ENCODE data around the gene AAK1. TPM values are rescaled to one million over a fixed set of nuclear protein-coding genes. Genes with fewer than 3 reads are reported as not detected.

Gene AAK1
- total and polyA plus RNA-seq, 2 donors (not counting 3 experiments of a cell fraction or from before 2014, with no cell fraction given), result 31.0 to 127 TPM

DNA sequence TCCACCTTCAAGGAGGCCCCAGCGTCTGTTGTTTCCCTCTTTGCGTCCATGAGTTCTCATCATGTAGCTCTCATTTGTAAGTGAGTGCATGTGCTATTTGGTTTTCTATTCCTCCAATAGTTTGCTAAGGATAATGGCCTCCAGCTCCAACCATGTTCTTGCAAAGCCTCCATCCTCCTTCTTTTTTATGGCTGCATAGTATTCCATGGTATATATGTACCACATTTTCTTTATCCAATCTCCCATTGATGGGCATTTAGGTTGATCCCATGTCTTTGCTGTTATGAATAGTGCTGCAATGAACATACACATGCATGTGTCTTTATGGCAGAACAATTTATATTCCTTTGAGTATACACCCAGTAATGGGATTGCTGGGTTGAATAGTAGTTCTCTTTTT lies 133.3 kb downstream of the AAK1 start:
- CTCF ChIA-PET, result interaction anchor here (1.8 kb wide), 1 partner anchor 55 kb away, joined by 5 read pairs; no protein-coding TSS in a partner anchor

More for the DNA sequence above, 133.3 kb downstream of the AAK1 start:
- dilution Hi-C loops (cut with MboI; ENCODE audit: extremely low pct_ligation_motif_present, low sequenced_read_pairs), result no loop called here
- no peak for FAIRE-seq
- Histone ChIP-seq H3K79me2 (ENCODE audit: control insufficient read depth, insufficient read depth, low read length) (no peaks in the 10 kb centered on the region), H4K20me1 (replicated peaks; ENCODE audit: control insufficient read depth, extremely low read depth, insufficient read depth, low read length) (no peaks in the 10 kb centered on the region), H3K27ac (ENCODE audit: insufficient read depth, low read depth, low read length) (no peak overlapping the region), H3K4me2 (ENCODE audit: insufficient read depth, low read length) (no peak overlapping the region), H3K9me3 (replicated peaks; ENCODE audit: control insufficient read depth, insufficient read depth, low read length) (no peaks in the 10 kb centered on the region), H3K4me3 (replicated peaks in 1 of 3; ENCODE audit: insufficient read depth in 1 of 3, low read depth in 1 of 3, low read length in 3 of 3) (no peak overlapping the region), H3K27me3 (ENCODE audit: control insufficient read depth in 2 of 2, insufficient read depth in 2 of 2, low read length in 2 of 2) (no peaks in the 10 kb centered on the region), H3K9me1 (replicated peaks; ENCODE audit: control insufficient read depth, extremely low read depth, insufficient read depth, low read length) (no peaks in the 10 kb centered on the region), H3K9ac (replicated peaks; ENCODE audit: extremely low read depth, insufficient read depth, low read length) (no peak overlapping the region), H2AFZ (ENCODE audit: low read depth, low read length) (no peak overlapping the region), H3K4me1 (ENCODE audit: control insufficient read depth, extremely low read depth, insufficient read depth, low read length) (peaks cover 15% of the 10 kb centered on the region), H3K36me3 (ENCODE audit: control insufficient read depth in 2 of 2, extremely low read depth in 1 of 2, insufficient read depth in 2 of 2, low read length in 2 of 2) (peaks cover 34 to 52% of the 10 kb centered on the region in 2 experiments)
- TF ChIP-seq FOS (IDR thresholded peaks at IDR 0.05; ENCODE audit: borderline replicate concordance, insufficient read depth, low read length) (no peak), POLR2AphosphoS5 (IDR thresholded peaks at IDR 0.05; ENCODE audit: insufficient read depth, low read depth, low read length) (no peak), EZH2 (IDR thresholded peaks at IDR 0.05; ENCODE audit: borderline replicate concordance, low read depth, low read length, severe bottlenecking) (no peak), GATA2 (IDR thresholded peaks at IDR 0.05; ENCODE audit: insufficient read depth, insufficient read length, low read depth, low read length) (no peak), MYC (IDR thresholded peaks at IDR 0.05; ENCODE audit: low read depth, low read length) (no peak), POLR2A (IDR thresholded peaks at IDR 0.05; ENCODE audit: low read depth, low read length) (no peak), JUN (IDR thresholded peaks at IDR 0.05; ENCODE audit: borderline replicate concordance, insufficient read depth, insufficient read length, low read depth) (no peak)
- TF ChIP-seq, protein P1, sequence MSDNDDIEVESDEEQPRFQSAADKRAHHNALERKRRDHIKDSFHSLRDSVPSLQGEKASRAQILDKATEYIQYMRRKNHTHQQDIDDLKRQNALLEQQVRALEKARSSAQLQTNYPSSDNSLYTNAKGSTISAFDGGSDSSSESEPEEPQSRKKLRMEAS (IDR thresholded peaks at IDR 0.05; ENCODE audit: insufficient read depth, insufficient read length), result no peak
- TF ChIP-seq, protein P2, sequence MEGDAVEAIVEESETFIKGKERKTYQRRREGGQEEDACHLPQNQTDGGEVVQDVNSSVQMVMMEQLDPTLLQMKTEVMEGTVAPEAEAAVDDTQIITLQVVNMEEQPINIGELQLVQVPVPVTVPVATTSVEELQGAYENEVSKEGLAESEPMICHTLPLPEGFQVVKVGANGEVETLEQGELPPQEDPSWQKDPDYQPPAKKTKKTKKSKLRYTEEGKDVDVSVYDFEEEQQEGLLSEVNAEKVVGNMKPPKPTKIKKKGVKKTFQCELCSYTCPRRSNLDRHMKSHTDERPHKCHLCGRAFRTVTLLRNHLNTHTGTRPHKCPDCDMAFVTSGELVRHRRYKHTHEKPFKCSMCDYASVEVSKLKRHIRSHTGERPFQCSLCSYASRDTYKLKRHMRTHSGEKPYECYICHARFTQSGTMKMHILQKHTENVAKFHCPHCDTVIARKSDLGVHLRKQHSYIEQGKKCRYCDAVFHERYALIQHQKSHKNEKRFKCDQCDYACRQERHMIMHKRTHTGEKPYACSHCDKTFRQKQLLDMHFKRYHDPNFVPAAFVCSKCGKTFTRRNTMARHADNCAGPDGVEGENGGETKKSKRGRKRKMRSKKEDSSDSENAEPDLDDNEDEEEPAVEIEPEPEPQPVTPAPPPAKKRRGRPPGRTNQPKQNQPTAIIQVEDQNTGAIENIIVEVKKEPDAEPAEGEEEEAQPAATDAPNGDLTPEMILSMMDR (IDR thresholded peaks at IDR 0.05; ENCODE audit: extremely low read depth in 1 of 2, insufficient read depth in 1 of 2, low read depth in 1 of 2, low read length in 2 of 2), result no peak
- POLR2A ChIA-PET, result no interaction called here
- BruUV-seq (replicated peaks), result no TSS peak
- DNase-seq (ENCODE audit: low read depth, low spot score), result no peak
- intact Hi-C loops (cut with micrococcal nuclease), result loop anchor here (10.0 kb wide), 1 partner anchor 135 kb away; no protein-coding TSS in a partner anchor

Data from endothelial cell of umbilical vein (primary cell).